NCI-H1930 (cell line): ENCODE measurements around the gene SIGLEC6.

ENCODE experiments used
- DNase-seq, 2 experiments: peaks; one replicate each; lab custom pipeline; 2025; lab: John Stamatoyannopoulos, UW

Gene SIGLEC6

GRCh38 chr19:51473009-51473707 lies 58.3 kb downstream of the SIGLEC6 start:
- peak; percentile 41 to 76 for DNase-seq

GRCh38 chr19:51472607-51473006 lies 58.9 kb downstream of the SIGLEC6 start:
- no peak for DNase-seq

GRCh38 chr19:51471527-51471926 lies 59.9 kb downstream of the SIGLEC6 start:
- no peak for DNase-seq

- no peak for DNase-seq
Observed at GRCh38 chr19:51470966-51471365, 60.5 kb downstream of the SIGLEC6 start.

GRCh38 chr19:51469629-51470028 lies 61.8 kb downstream of the SIGLEC6 start:
- DNase-seq = no peak

- DNase-seq = no peak
Observed at GRCh38 chr19:51469162-51469561, 62.3 kb downstream of the SIGLEC6 start.

GRCh38 chr19:51468545-51468920 lies 62.9 kb downstream of the SIGLEC6 start:
- no peak for DNase-seq

- DNase-seq = no peak
Observed at GRCh38 chr19:51467864-51468544, 63.5 kb downstream of the SIGLEC6 start.
